MCF 10A (cell line): ENCODE measurements around the gene ICAM5. TPM values are rescaled to one million over a fixed set of nuclear protein-coding genes. Genes with fewer than 3 reads are reported as not detected.

Experiments
- BruUV-seq: library from RNA; stranded (reverse); fragments of 400-500 nt; replicated peaks from 2 replicates; lab custom pipeline; 2021; lab: Mats Ljungman, UMichigan
- CTCF ChIA-PET: fragments of 300-600 bp; sonication (Branson Sonifier 250); formaldehyde crosslinking; extraction: SDS; loops from one replicate; lab custom pipeline; 2021; ENCODE audit warnings: antibody characterized with exemption, inconsistent platforms; lab: Yijun Ruan, JAX
- POLR2A ChIA-PET: fragments of 300-600, 350-650 bp; sonication (Branson Sonifier 250); formaldehyde crosslinking; extraction: SDS; loops from one replicate; lab custom pipeline; 2020; ENCODE audit warnings: antibody characterized with exemption, inconsistent platforms; lab: Yijun Ruan, JAX
- DNase-seq: peaks from one replicate; pipeline ENCODE4 v3.0.0-alpha.2; 2018; ENCODE audit not compliant: unreplicated experiment
- H3K27ac Mint-ChIP-seq: one replicate; pipeline ENCODE4 v1.8.0; 2022; ENCODE audit warnings: mild to moderate bottlenecking, low read depth, mixed read lengths; ENCODE audit not compliant: unreplicated experiment
- H3K27me3 Mint-ChIP-seq: one replicate; pipeline ENCODE4 v1.8.0; 2022; ENCODE audit warnings: mixed read lengths; ENCODE audit not compliant: insufficient read depth, unreplicated experiment
- H3K36me3 Mint-ChIP-seq: one replicate; pipeline ENCODE4 v1.8.0; 2022; ENCODE audit warnings: mild to moderate bottlenecking, moderate library complexity, mixed read lengths; ENCODE audit not compliant: insufficient read depth, unreplicated experiment
- H3K4me1 Mint-ChIP-seq: one replicate; pipeline ENCODE4 v1.8.0; 2022; ENCODE audit warnings: mixed read lengths; ENCODE audit not compliant: insufficient read depth, unreplicated experiment
- H3K4me3 Mint-ChIP-seq: one replicate; pipeline ENCODE4 v1.8.0; 2022; ENCODE audit warnings: mild to moderate bottlenecking, moderate library complexity, mixed read lengths; ENCODE audit not compliant: unreplicated experiment
- H3K9me3 Mint-ChIP-seq: one replicate; pipeline ENCODE4 v1.8.0; 2022; ENCODE audit warnings: mixed read lengths; ENCODE audit not compliant: unreplicated experiment
- CTCF ChIP-seq: fragments of 200-600 bp; IDR thresholded peaks from one replicate; pipeline ENCODE4 v1.8.0; 2022; ENCODE audit warnings: antibody characterized with exemption, mild to moderate bottlenecking; ENCODE audit not compliant: unreplicated experiment
- intact Hi-C: fragments of 100-400 bp; cut with micrococcal nuclease; formaldehyde crosslinking; loops from 2 replicates; pipeline ENCODE4 v1.14.1; 2022
- total RNA-seq: library from RNA; stranded (reverse); gene quantifications from 2 replicates; pipeline ENCODE4 v1.2.3, GENCODE V29; 2022

ICAM5 gene
- total RNA-seq, 1 experiment from 2014 or later = 7.7 TPM

GRCh38 chr19:10289167-10289835, 451 bp upstream of the ICAM5 start:
- peak overlapping the region; percentile 83 for H3K27ac Mint-ChIP-seq

DNA sequence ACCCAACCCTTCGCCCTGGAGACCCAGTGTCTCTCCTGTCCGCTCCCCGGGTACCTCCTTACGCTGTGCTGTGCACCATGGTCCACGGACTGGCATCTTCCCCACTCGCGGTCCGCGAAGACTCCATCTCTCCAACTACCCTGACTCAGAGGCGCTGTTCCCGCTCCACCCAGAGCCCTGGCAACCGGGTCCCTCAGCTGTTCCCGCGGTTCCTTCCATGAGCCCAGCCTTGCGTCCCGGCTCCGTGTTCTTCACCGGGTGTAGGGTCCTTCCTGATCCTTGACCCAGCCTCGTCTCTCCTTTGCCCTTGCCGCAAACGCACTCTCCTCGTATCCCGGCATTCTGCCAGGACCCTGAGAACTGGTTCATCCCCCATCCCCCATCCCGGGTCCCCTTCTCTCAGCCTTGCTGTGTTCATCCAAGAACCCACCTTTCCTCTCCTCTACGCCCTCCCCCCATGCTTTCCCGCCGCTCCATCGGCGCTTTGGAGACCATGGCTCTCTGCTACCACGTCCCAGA, 664 bp downstream of the ICAM5 start:
- intact Hi-C loops = no loop called here
- ChIA-PET POLR2A (interaction anchor here (0.6 to 1.6 kb wide), 5 partner anchors 12 to 836 kb away, joined by 3 to 8 read pairs (median 4); partner anchors contain the start of gene RAVER1), CTCF (interaction anchor here (1.1 kb wide), 1 partner anchor 44 kb away, joined by 4 read pairs; no protein-coding TSS in a partner anchor)
- BruUV-seq = no TSS peak
- Mint-ChIP-seq H3K27me3 (no peaks in the 10 kb centered on the region), H3K27ac (no peak overlapping the region), H3K36me3 (peaks cover 11% of the 10 kb centered on the region), H3K4me1 (peaks cover 25% of the 10 kb centered on the region), H3K4me3 (peak overlapping the region; percentile 79), H3K9me3 (no peaks in the 10 kb centered on the region)
- TF ChIP-seq CTCF = no peak
- DNase-seq = peak; percentile 18

More at GRCh38 chr19:10289167-10289835, 451 bp upstream of the ICAM5 start:
- Mint-ChIP-seq H3K36me3 (peaks cover 5% of the 10 kb centered on the region), H3K4me3 (peak overlapping the region; percentile 79), H3K9me3 (no peaks in the 10 kb centered on the region), H3K27me3 (no peaks in the 10 kb centered on the region), H3K4me1 (peaks cover 30% of the 10 kb centered on the region)
- ChIA-PET POLR2A (interaction anchor here (1.2 to 1.3 kb wide), 3 partner anchors 26 to 44 kb away, joined by 3 to 5 read pairs (median 4); partner anchors contain the start of gene RAVER1), CTCF (interaction anchor here (1.3 kb wide), 1 partner anchor 13 kb away, joined by 4 read pairs; no protein-coding TSS in a partner anchor)
- no TSS peak for BruUV-seq
- DNase-seq = peak; percentile 79
- TF ChIP-seq CTCF = no peak
- intact Hi-C loops = loop anchor here (1.0 to 2.0 kb wide), 2 partner anchors 44 to 93 kb away; partner anchors contain the start of gene RAVER1

DNA sequence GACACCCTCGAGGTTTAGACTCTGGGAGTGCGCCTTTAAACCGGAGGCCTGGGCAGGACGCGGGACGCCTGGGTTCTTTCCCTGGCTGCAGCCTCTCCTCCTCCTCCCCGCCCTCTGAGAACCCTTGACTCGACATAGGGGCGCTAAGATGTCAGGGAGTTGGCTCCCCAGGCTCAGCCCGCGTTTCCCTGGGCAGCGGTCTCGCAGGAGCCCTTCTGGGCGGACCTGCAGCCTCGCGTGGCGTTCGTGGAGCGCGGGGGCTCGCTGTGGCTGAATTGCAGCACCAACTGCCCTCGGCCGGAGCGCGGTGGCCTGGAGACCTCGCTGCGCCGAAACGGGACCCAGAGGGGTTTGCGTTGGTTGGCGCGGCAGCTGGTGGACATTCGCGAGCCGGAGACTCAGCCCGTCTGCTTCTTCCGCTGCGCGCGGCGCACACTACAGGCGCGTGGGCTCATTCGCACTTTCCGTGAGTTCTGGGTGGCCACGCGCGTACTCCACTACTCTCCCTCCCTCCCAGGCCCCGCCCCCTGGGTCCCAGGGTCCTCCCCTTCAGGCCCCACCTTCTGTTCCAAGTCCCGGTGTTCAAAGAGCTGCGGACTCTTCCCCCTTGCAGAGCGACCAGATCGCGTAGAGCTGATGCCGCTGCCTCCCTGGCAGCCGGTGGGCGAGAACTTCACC, 1.3 kb downstream of the ICAM5 start:
- intact Hi-C loops = no loop called here
- no peaks in the 10 kb centered on the region for H3K27me3 Mint-ChIP-seq
- ChIA-PET CTCF (interaction anchor here (0.6 to 1.4 kb wide), 6 partner anchors 11 to 93 kb away, joined by 3 to 6 read pairs (median 4); no protein-coding TSS in a partner anchor), POLR2A (interaction anchor here (0.6 to 1.6 kb wide), 15 partner anchors 11 to 1964 kb away, joined by 3 to 8 read pairs (median 3); partner anchors contain the start of genes ICAM1, MRPL4, RAVER1 and TYK2)
- DNase-seq = peak; percentile 63
- H3K4me3 Mint-ChIP-seq = peak overlapping the region; percentile 79
- TF ChIP-seq CTCF = no peak
- BruUV-seq = no TSS peak
- no peak overlapping the region for H3K27ac Mint-ChIP-seq
- peaks cover 19% of the 10 kb centered on the region for H3K4me1 Mint-ChIP-seq
- H3K36me3 Mint-ChIP-seq = peaks cover 11% of the 10 kb centered on the region
- H3K9me3 Mint-ChIP-seq = no peaks in the 10 kb centered on the region
